Measurements from ENCODE around the gene CHRND. TPM values are rescaled to one million over a fixed set of nuclear protein-coding genes. Genes with fewer than 3 reads are reported as not detected.

CHRND gene
- total and polyA plus RNA-seq, 11 donors: not detected

DNA sequence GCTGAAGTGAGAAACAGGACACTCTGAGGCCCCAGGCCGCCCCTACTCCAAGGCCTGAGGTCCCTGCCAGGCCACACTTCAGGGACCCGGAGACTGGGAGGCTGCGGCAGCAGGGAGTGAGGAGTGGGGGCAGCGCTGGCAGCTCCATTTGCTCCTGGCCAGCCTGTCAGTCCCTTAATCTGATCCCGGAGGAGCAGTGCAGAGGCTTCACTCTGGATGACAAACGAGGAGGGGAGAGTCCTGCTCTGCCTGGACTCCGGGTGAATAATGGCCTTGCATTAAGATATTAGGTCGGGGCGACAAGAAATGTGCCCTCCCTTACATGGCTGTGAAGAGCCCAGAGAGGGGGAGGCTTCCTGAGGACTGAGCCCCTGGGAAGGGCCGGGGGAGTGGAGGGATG, 20.1 kb upstream of the CHRND start:
- 49 to 57% (median 54%) methylated on average over 6 to 10 of the region's 10 CpGs for WGBS, 4 donors
- Histone ChIP-seq H3K27ac (no peak overlapping the region), H3K4me3 (no peak overlapping the region), H3K36me3 (no peaks in the 10 kb centered on the region), H3K27me3 (peaks cover 0 to 38% (median 4%) of the 10 kb centered on the region in 9 donors), H3K9me3 (no peaks in the 10 kb centered on the region), H3K4me1 (peaks cover 0 to 20% (median 7%) of the 10 kb centered on the region in 12 donors)
- TF ChIP-seq POLR2A (IDR thresholded peaks at IDR 0.05): no peak
- TF ChIP-seq, protein P1, sequence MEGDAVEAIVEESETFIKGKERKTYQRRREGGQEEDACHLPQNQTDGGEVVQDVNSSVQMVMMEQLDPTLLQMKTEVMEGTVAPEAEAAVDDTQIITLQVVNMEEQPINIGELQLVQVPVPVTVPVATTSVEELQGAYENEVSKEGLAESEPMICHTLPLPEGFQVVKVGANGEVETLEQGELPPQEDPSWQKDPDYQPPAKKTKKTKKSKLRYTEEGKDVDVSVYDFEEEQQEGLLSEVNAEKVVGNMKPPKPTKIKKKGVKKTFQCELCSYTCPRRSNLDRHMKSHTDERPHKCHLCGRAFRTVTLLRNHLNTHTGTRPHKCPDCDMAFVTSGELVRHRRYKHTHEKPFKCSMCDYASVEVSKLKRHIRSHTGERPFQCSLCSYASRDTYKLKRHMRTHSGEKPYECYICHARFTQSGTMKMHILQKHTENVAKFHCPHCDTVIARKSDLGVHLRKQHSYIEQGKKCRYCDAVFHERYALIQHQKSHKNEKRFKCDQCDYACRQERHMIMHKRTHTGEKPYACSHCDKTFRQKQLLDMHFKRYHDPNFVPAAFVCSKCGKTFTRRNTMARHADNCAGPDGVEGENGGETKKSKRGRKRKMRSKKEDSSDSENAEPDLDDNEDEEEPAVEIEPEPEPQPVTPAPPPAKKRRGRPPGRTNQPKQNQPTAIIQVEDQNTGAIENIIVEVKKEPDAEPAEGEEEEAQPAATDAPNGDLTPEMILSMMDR (IDR thresholded peaks at IDR 0.05): no peak
- no peak for DNase-seq
- ATAC-seq: no peak
- intact Hi-C loops (cut with DNase I): no loop called here

DNA sequence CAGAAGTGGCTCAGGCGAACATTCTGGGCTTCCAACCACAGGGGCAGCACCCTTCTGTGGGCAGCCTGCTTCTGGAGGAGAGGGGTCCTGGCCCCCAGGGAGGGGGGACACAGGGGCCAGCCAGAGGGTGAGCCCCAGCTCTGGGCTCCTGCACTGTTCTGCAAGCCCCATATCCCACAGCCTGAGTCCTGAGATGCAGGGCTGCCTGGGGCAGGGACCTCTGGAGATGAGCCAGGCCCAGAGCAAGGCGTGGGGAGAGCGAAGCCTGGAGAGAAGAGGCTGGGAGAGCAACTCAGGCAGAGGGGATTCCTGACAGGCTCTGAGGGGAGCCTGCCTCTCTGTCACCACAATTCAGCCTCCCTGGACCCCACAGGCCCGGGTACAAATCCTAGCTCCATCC, 19.3 kb upstream of the CHRND start:
- intact Hi-C loops (cut with DNase I): no loop called here
- 62 to 82% (median 77%) methylated on average over 3 to 4 of the region's 4 CpGs for WGBS, 4 donors

DNA sequence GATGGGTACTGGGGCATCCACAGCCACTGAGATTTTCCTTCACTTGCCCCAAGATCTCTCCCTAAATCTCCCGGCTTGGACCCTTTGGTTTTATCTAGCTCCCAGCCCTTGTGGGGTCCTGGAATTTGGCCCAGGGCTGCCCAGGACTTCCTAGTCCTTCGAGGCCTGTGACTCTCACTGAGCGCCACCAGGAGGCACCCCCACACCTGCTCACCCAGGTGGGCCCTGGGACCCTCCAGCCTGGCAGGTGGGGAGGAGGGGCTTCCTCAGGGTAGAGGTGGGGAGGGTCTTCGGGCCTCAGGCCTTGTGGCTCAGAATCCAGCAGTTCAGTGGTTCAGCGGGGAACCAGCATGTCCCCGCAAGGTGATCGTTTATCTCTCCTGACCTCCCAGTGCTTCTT, 17.7 kb upstream of the CHRND start:
- peaks cover 0 to 9% (median 5%) of the 10 kb centered on the region in 12 donors for H3K4me1 ChIP-seq
- intact Hi-C loops (cut with DNase I): no loop called here
- no peak overlapping the region for H3K27ac ChIP-seq
- no peak for TF ChIP-seq POLR2A (IDR thresholded peaks at IDR 0.05)
- TF ChIP-seq, protein P1 (IDR thresholded peaks at IDR 0.05): no peak
- 74 to 83% (median 80%) methylated on average over 6 to 7 of the region's 7 CpGs for WGBS, 4 donors
- no peaks in the 10 kb centered on the region for H3K9me3 ChIP-seq
- ATAC-seq (no peak), DNase-seq (no peak)
- H3K36me3 ChIP-seq: no peaks in the 10 kb centered on the region
- H3K4me3 ChIP-seq: no peak overlapping the region
- peaks cover 0 to 28% (median 4%) of the 10 kb centered on the region in 9 donors for H3K27me3 ChIP-seq

More for the DNA sequence above, 19.3 kb upstream of the CHRND start:
- peaks cover 0 to 22% (median 7%) of the 10 kb centered on the region in 12 donors for H3K4me1 ChIP-seq
- ATAC-seq (no peak), DNase-seq (no peak)
- H3K36me3 ChIP-seq: no peaks in the 10 kb centered on the region
- H3K27me3 ChIP-seq: peaks cover 0 to 38% (median 4%) of the 10 kb centered on the region in 9 donors
- no peak overlapping the region for H3K4me3 ChIP-seq
- TF ChIP-seq POLR2A (IDR thresholded peaks at IDR 0.05): no peak
- TF ChIP-seq, protein P1 (IDR thresholded peaks at IDR 0.05): no peak
- H3K27ac ChIP-seq: no peak overlapping the region
- H3K9me3 ChIP-seq: no peaks in the 10 kb centered on the region

DNA sequence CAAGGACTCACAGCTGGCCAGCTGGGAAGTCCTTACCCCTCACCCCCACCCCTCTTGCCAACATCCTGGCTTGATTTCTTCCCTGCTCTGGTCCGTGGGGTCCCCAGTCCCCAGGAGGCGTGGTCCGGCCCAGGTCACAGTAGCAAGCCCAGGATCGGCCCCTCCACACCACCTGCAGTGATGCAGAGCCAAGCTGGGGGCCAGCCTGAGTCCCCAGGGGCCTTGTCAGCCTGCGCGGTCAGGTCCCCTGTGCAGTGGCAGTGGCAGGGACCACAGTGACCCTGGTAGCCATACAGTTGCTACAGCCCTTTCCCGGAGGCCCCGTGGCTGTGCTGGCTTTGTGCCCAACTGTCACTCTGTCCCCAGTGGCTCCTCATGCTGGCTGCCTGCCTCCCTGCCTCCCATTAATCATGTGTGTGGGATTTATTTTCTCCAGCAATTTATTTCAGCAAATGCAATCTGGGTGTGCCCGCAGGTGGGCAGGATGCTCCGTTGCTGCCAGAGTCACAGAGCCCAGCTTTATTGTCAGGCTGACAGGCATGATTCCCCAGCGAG, 14.5 kb upstream of the CHRND start:
- 42 to 58% (median 57%) methylated on average over 10 to 11 of the region's 11 CpGs for whole genome bisulfite sequencing, 4 donors
- no peak for TF ChIP-seq POLR2A (IDR thresholded peaks at IDR 0.05)
- TF ChIP-seq, protein P1 (IDR thresholded peaks at IDR 0.05): no peak
- Histone ChIP-seq H3K27ac (no peak overlapping the region), H3K27me3 (peaks cover 0 to 15% (median 0%) of the 10 kb centered on the region in 9 donors), H3K4me1 (peaks cover 0 to 3% (median 0%) of the 10 kb centered on the region in 12 donors), H3K4me3 (no peak overlapping the region), H3K9me3 (no peaks in the 10 kb centered on the region), H3K36me3 (no peaks in the 10 kb centered on the region)
- intact Hi-C loops (cut with DNase I): no loop called here
- DNase-seq (peak in 3 of 5 donors; percentile 26 to 66 (median 60)), ATAC-seq (peak in 3 of 4 donors; percentile 56 to 72 (median 62))

All from heart left ventricle (tissue), 16 donors.